ENCODE measurements around the gene CATSPER3.

GRCh38 chr5:134937526-134937925 lies 30.2 kb upstream of the CATSPER3 start:
- TF ChIP-seq HDGF (IDR thresholded peaks at IDR 0.05; ENCODE audit: borderline replicate concordance) (no peak), BHLHE40 (IDR thresholded peaks at IDR 0.05; ENCODE audit: borderline replicate concordance) (no peak), FOXA1 (IDR thresholded peaks at IDR 0.05) (no peak), ZNF384 (IDR thresholded peaks at IDR 0.05) (no peak)

All from HEK293T (cell line).